ENCODE data around the gene PPP3R1. TPM values are rescaled to one million over a fixed set of nuclear protein-coding genes. Genes with fewer than 3 reads are reported as not detected.

Gene PPP3R1
- total RNA-seq, 1 donor from 2014 or later = 72.3 TPM

DNA sequence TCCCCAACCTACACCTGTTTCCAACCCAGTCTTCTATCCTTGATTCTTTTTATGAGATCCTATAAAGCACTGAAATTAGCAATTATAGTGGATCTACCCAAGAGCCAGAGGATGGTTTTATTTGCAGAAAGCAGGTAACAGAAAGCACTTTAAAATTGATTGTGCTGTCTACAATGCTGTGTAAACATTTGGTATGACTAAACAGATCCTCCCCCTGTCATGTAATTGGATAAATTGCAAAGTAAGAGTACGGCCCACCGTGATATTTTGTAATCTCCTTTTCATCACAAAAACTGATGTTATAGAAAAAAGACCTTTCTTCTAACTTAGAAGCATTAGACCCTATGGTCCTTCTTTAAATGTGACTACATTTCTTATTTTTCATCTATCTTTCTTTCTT lies 11.3 kb upstream of the PPP3R1 start:
- no peak for DNase-seq (ENCODE audit: low spot score)
- peaks cover 10% of the 10 kb centered on the region for H3K4me1 Mint-ChIP-seq (ENCODE audit: low read depth)
- TF ChIP-seq, protein P1, sequence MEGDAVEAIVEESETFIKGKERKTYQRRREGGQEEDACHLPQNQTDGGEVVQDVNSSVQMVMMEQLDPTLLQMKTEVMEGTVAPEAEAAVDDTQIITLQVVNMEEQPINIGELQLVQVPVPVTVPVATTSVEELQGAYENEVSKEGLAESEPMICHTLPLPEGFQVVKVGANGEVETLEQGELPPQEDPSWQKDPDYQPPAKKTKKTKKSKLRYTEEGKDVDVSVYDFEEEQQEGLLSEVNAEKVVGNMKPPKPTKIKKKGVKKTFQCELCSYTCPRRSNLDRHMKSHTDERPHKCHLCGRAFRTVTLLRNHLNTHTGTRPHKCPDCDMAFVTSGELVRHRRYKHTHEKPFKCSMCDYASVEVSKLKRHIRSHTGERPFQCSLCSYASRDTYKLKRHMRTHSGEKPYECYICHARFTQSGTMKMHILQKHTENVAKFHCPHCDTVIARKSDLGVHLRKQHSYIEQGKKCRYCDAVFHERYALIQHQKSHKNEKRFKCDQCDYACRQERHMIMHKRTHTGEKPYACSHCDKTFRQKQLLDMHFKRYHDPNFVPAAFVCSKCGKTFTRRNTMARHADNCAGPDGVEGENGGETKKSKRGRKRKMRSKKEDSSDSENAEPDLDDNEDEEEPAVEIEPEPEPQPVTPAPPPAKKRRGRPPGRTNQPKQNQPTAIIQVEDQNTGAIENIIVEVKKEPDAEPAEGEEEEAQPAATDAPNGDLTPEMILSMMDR (IDR thresholded peaks at IDR 0.05) = no peak
- no peak overlapping the region for H3K27ac Mint-ChIP-seq (ENCODE audit: unreplicated experiment)
- no peaks in the 10 kb centered on the region for H3K9me3 Mint-ChIP-seq (ENCODE audit: low read depth)
- H3K36me3 Mint-ChIP-seq (ENCODE audit: low read depth) = no peaks in the 10 kb centered on the region
- H3K4me3 Mint-ChIP-seq (ENCODE audit: unreplicated experiment) = no peak overlapping the region
- no peaks in the 10 kb centered on the region for H3K27me3 Mint-ChIP-seq (ENCODE audit: low read depth)

DNA sequence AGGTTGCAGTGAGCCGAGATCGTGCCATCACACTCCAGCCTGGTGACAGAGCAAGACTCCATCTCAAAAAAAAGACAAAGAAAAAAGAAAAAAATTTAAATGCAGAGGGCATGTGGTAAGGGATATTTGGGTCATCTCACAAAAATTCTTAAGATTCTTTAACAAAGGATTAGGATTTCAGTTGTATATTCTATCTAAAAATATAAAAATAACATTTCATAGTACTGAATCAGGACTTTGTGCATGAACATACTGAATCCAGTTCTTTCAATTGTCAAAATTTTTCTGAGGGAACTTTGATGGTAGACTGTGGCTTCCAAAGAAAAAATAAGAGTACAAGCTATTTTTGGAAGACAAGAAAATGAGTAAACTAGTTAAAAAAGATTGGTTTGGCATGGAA lies 6.5 kb upstream of the PPP3R1 start:
- H3K4me3 Mint-ChIP-seq (ENCODE audit: unreplicated experiment) = no peak overlapping the region
- H3K27me3 Mint-ChIP-seq (ENCODE audit: low read depth) = no peaks in the 10 kb centered on the region
- peaks cover 32% of the 10 kb centered on the region for H3K4me1 Mint-ChIP-seq (ENCODE audit: low read depth)
- TF ChIP-seq, protein P1 (IDR thresholded peaks at IDR 0.05) = no peak
- H3K27ac Mint-ChIP-seq (ENCODE audit: unreplicated experiment) = peak overlapping the region; percentile 32
- H3K36me3 Mint-ChIP-seq (ENCODE audit: low read depth) = no peaks in the 10 kb centered on the region
- DNase-seq (ENCODE audit: low spot score) = no peak
- no peaks in the 10 kb centered on the region for H3K9me3 Mint-ChIP-seq (ENCODE audit: low read depth)

DNA sequence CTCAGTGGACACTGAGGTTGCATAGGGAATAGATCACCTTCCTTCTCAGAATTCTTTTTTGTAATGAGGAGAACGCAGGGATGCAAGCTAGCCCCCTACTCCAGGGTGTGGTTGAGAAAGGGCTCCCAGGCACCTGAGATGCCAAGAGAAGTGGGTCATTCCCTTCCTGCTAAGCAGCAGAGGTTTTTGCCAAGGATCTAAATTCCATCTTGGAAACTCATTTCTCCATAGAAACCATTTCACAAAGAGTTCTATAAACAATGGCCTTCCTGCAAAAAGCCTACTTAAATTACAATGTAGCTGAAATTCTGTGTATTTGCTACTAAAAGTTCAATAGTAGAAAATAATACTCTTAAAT lies 3.7 kb upstream of the PPP3R1 start:
- DNase-seq (ENCODE audit: low spot score) = no peak
- H3K27ac Mint-ChIP-seq (ENCODE audit: unreplicated experiment) = peak overlapping the region; percentile 80

DNA sequence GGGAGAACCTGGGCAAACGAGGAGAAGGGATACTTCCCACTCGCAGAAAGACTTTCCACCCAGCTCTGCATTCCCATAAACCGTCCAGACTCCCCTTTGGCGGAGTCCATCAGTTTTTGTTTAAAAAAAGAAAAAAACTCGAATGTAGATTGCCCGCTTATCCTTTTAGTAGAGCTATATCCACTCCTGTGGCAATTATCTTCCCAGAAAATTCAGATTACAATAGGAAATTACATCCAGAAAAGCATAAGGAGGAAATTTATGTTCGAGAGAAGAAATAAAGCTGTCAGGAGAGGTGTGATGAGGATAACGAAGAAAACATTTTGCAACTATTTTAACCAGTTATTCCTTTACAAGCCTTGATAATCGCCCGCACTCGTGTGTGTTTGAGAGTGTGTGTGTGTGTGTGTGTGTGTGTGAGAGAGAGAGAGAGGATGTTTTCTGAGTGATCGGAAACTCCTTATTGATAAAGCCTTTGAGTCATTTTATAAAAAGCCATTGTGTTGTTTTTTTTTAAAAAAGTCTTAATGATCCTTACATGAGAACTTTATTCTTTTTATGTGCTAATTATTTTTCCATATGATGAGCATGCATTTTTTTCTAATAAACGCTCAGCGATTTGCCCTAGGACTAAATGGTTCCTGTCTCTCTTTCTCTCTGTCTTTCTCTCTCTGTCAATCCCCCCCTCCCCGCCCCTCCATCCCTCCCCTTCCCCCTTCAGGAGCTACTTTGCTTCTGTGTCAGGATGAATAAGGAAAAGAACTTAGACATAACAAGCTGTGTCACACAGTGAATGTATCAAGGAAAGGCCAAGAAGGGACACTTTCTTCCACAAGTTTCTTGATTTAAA lies 1.1 kb upstream of the PPP3R1 start:
- Mint-ChIP-seq H3K4me1 (ENCODE audit: low read depth) (peaks cover 43% of the 10 kb centered on the region), H3K4me3 (ENCODE audit: unreplicated experiment) (peak overlapping the region; percentile 99), H3K27me3 (ENCODE audit: low read depth) (no peaks in the 10 kb centered on the region), H3K9me3 (ENCODE audit: low read depth) (no peaks in the 10 kb centered on the region), H3K36me3 (ENCODE audit: low read depth) (no peaks in the 10 kb centered on the region), H3K27ac (ENCODE audit: unreplicated experiment) (peak overlapping the region; percentile 100)
- DNase-seq (ENCODE audit: low spot score) = no peak
- TF ChIP-seq, protein P1 (IDR thresholded peaks at IDR 0.05) = no peak

More for the DNA sequence above, 3.7 kb upstream of the PPP3R1 start:
- TF ChIP-seq, protein P1 (IDR thresholded peaks at IDR 0.05) = no peak
- Mint-ChIP-seq H3K27me3 (ENCODE audit: low read depth) (no peaks in the 10 kb centered on the region), H3K36me3 (ENCODE audit: low read depth) (no peaks in the 10 kb centered on the region), H3K4me3 (ENCODE audit: unreplicated experiment) (no peak overlapping the region), H3K9me3 (ENCODE audit: low read depth) (no peaks in the 10 kb centered on the region), H3K4me1 (ENCODE audit: low read depth) (peaks cover 38% of the 10 kb centered on the region)

DNA sequence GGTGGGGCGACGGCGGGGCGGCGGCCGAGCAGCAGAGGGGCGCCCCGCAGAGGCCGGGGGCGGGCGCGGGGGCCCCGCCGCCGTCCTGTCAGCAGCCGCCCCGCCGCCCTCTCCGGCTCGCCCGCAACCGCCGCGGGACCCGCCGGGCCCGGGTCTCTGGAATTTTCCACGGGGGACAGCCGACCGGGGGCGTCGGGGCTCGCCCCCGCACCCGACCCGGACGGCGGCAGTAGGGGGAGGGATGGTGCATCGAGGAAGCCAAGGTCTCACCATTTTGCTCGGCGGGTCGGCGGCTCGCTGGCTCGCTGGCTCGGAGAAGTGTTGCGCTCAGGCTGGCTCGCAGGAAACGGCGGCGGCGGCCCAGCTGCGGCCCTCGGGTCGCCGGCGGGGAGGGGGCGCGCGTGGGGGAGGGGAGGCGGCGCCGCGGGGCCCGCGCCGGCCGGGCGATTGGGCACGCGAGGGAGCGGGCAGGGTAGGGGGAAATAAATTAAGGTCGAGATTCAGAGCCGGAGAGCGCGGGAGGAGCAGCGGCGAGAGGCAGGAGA lies 405 bp downstream of the PPP3R1 start:
- TF ChIP-seq, protein P1 (IDR thresholded peaks at IDR 0.05) = no peak
- Mint-ChIP-seq H3K4me1 (ENCODE audit: low read depth) (peaks cover 42% of the 10 kb centered on the region), H3K27me3 (ENCODE audit: low read depth) (no peaks in the 10 kb centered on the region), H3K4me3 (ENCODE audit: unreplicated experiment) (peak overlapping the region; percentile 94), H3K36me3 (ENCODE audit: low read depth) (no peaks in the 10 kb centered on the region), H3K9me3 (ENCODE audit: low read depth) (no peaks in the 10 kb centered on the region), H3K27ac (ENCODE audit: unreplicated experiment) (peak overlapping the region; percentile 96)
- no peak for DNase-seq (ENCODE audit: low spot score)

Measured in chondrocyte (in vitro differentiated cells).